Stimulated activated CD8-positive, alpha-beta memory T cell treated with anti-CD3 and anti-CD28 coated beads, Interleukin-4, amount 100 ng/mL, for 4 hours (primary cell): ENCODE results near the gene EXOC6B.
"Not testable (repeated sequence)": the region's sequence is repeated elsewhere in the genome, so short reads cannot be mapped to it uniquely, and the experiment has no call there.

Experiments used
- DNase-seq, 2 donors: peaks; one replicate each; pipeline ENCODE4 v3.0.0-alpha.2; 2020; ENCODE audit warnings: low read depth in 2 of 2, low spot score in 1 of 2

EXOC6B gene

DNA sequence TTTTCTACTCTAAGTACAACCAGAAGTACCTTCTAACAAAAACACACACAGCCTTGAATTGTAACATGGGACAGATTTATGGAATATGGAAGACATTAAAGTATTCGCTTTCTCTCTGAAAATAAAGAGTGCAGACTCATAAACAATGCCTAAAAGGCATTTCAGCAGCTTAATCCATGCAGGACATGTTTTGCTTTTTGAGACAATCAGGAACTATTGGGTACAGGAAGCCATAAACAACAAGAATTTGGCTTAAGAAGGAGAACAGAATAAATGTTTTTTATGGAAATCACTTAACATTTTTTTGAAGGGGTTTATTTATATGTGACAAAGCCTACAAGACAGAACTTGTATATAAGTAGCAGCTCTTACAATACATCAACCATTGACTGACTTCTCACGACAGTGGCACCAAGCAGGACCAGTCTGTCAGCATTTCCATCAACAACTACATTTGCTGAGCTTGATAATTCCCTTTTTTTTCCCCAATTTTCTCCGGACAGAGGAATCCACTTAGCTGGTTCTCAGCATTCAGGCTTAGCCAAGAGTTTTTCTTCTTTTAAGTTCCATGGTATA is 140.1 kb downstream of the EXOC6B start:
- DNase-seq: no peak

- no peak for DNase-seq
Observed at GRCh38 chr2:72682061-72682460, 143.8 kb downstream of the EXOC6B start.

GRCh38 chr2:72681016-72681995 is 144.5 kb downstream of the EXOC6B start:
- DNase-seq: no peak

- no peak for DNase-seq
Observed at GRCh38 chr2:72678024-72678423, 147.8 kb downstream of the EXOC6B start.

- no peak for DNase-seq
Observed at GRCh38 chr2:72676341-72677025, 149.3 kb downstream of the EXOC6B start.

DNA sequence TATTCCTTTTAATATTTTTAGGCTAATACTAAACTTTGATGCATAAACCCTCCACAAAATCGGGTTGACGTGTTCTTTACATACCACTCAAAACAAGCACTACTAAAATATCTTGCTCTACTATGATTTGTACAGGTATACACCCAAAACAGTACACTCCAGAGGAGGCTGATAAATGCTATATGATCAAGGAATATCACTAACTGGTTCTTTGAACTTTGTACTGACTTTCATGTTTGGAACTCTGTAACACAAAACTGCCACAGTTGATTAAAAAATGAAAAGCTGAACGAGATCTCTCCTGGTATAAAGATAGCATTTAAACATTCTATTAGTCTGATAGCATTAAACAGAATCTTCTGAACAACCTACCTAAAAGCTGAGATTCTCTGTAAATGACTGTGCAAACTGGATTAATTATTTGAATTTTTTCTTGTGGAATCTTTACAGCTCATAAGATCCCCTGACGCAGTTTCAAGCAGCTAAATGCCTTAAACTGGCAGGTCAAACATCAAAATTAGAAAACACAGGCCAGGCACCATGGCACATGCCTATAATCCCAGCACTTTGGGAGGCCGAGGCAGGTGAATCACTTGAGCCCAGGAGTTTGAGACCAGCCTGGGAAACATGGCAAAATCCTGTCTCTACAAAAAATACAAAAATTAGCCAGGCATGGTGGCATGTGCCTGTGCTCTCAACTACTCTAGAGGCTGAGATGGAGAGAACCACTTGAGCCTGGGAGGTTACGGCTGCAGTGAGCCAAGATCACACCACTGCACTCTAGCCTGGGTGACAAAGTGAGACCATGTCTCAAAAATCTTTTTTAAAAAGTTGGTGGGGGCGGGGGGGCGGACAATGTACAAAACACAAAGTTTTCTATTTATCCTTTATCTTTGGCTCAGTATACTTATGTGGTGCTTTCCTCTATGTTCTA is 150.6 kb downstream of the EXOC6B start:
- DNase-seq: no peak

DNA sequence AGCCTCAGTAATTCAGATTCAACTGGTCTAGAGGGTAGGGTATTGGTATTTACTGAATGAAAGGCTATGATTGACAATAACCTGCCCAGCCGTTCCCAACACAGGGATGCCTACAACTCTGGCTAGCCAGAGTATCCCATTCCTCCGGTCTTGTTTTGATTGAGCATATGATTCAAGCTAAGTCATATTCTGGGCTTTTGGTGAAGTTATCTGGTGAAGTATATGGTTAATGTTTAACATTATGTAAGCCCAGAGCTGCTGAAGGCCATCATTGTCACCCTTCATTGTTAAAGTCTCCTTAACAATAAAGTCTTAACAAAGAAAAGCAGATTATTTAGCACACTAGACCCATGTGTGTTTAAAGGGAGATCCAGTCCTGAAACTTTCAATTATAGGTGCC is 152.6 kb downstream of the EXOC6B start:
- DNase-seq: no peak

- no peak for DNase-seq
Observed at GRCh38 chr2:72669121-72669520, 156.7 kb downstream of the EXOC6B start.

DNA sequence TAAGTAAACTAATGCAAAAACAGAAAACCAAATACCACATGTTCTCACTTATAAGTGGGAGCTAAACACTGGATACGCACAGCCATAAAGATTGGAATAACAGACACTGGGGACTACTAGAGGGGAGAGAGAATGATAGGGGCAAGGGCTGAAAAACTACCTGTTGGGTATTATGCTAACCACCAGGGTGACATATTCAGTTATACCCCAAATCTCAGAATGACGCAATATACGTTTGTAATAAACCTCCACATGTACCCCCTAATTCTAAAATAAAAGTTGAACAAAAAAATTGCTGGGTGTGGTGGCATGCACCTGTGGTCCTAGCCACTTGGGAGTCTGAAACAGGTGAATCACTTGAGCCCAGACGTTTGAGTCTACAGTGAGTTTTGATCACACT is 157.2 kb downstream of the EXOC6B start:
- no peak for DNase-seq

DNA sequence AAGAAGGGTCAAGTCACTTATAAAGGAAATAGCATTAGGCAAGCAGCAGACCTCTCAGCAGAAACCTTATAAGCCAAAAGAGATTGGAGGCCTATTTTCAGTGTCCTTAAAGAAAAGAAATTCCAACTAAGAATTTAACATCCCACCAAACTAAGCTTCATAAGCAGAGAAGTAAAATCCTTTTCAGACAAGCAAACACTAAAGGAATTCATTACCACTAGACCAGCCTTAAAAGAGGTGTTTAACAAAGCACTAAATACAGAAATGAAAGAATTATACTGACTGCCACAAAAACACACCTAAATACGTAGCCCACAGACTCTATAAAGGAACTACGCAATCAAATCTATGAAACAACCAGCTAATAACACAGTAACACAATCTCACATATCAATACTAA is 160.4 kb downstream of the EXOC6B start:
- no peak for DNase-seq

GRCh38 chr2:72661985-72662384 is 163.8 kb downstream of the EXOC6B start:
- DNase-seq: no peak

DNA sequence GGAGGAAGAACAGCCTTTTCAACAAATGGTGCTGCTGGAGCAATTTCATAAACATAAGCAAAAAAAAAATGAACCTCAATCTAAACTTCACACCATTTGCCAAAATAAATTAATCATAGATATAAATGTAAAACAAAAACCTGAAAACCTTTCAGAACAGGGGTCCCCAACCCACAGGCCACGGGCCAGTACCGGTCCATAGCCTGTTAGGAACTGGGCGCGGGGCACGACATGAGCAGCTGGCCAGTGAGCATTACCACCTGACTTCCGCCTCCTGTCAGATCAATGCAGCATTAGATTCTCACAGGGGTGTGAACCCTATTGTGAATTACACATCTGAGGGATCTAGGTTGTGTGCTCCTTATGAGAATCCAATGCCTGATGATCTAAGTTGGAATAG is 176.0 kb downstream of the EXOC6B start:
- DNase-seq: no peak

- not testable (repeated sequence) for DNase-seq
Observed at GRCh38 chr2:72641221-72641620, 184.6 kb downstream of the EXOC6B start.

- DNase-seq: no peak
Observed at GRCh38 chr2:72638600-72639211, 187.1 kb downstream of the EXOC6B start.

DNA sequence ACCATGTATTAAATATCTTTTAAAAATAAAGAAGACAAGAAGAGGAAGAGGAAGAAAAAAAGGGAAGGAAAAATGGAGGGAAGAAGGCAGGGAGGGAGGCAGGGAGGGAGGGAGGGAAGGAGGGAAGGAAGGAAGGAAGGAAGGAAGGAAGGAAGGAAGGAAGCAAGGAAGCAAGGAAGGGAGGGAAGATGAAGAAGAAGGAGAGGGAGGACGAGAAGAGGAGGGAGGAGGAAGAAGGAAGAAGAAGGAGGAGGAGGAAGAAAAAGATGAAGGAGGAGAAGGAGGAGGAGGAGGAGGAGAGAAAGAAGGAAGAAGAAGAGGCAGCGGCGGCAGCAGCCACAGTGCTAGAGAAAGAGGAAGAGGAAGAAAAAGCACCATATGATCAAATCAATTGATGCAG is 189.6 kb downstream of the EXOC6B start:
- DNase-seq: no peak

DNA sequence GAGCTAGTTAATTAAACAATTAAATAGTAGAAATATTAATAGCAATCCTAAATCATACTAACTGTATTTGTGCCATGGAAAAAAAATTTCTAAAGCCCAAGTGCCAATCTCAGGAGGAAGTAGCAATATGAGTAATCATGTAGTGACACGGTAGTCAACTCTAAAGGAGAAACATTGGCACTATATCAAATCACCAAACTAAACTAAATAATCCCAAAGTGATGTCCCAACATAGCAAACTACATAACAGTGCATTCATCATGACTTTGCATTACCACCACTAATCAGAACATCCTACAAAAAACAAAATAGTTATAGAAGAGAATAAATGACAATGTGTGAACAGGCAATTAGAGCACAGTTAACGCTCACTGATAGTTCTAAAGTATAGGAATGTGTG is 195.1 kb downstream of the EXOC6B start:
- DNase-seq: no peak

- DNase-seq: no peak
Observed at GRCh38 chr2:72629062-72629461, 196.8 kb downstream of the EXOC6B start.

DNA sequence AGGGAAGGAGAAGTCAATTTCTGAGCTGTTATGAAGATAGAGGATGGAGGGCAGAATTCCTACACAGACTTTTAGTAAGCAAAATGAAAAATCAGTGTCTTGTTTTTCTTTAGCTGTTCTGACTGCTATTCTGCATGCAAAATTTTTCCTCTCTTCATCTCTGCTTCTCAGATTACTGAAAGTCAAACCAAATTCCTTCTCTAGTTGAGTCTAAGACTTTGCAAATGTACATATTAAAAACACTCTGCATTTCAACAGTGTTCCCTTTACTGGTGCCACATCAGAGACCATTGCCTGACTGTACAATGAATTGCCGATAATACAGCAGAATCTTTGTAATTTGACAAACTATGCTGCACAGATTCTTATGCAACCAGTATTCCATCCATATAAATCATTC is 198.8 kb downstream of the EXOC6B start:
- no peak for DNase-seq

- no peak for DNase-seq
Observed at GRCh38 chr2:72625366-72625765, 200.5 kb downstream of the EXOC6B start.

GRCh38 chr2:72623481-72623880 is 202.4 kb downstream of the EXOC6B start:
- no peak for DNase-seq
